ENCODE results near the gene SLC30A2.

The SLC30A2 gene

DNA sequence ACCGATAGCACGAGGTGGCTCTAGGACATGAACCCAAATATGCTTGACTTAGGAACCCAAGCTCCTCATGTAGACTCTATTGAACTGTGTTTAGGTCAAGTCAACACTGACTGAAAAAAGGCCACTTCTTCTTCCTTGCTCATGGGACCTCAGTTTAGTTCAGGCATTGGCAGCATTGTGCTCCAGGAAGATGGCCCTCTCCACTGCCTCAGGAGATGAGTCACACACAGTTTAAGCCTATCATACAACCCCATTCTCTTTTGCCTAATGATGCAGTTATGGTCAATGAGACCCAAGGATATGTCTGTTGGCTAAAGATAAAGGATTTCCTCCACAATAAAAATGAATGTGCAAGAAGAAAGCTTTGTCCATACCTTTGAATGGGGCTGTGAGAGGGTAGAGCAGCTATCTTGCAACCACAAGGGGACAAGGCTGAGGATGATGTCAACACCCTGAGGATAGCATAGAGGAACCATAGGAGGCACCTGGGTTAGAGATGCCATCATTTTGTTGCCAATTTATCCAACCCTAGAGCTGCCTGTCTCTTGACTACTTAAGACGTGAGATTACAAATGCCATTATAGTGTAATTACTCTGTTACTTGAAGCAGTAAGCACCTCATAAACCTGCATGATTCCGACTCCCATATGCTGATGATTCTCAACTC, 24.5 kb upstream of the SLC30A2 start:
- TF ChIP-seq, protein P1, sequence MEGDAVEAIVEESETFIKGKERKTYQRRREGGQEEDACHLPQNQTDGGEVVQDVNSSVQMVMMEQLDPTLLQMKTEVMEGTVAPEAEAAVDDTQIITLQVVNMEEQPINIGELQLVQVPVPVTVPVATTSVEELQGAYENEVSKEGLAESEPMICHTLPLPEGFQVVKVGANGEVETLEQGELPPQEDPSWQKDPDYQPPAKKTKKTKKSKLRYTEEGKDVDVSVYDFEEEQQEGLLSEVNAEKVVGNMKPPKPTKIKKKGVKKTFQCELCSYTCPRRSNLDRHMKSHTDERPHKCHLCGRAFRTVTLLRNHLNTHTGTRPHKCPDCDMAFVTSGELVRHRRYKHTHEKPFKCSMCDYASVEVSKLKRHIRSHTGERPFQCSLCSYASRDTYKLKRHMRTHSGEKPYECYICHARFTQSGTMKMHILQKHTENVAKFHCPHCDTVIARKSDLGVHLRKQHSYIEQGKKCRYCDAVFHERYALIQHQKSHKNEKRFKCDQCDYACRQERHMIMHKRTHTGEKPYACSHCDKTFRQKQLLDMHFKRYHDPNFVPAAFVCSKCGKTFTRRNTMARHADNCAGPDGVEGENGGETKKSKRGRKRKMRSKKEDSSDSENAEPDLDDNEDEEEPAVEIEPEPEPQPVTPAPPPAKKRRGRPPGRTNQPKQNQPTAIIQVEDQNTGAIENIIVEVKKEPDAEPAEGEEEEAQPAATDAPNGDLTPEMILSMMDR (conservative IDR thresholded peaks at IDR 0.05; ENCODE audit: low read depth, low read length): no peak
- DNase-seq (ENCODE audit: low read depth): no peak
- no peak overlapping the region for H3K4me3 ChIP-seq (ENCODE audit: low read depth, low read length)

DNA sequence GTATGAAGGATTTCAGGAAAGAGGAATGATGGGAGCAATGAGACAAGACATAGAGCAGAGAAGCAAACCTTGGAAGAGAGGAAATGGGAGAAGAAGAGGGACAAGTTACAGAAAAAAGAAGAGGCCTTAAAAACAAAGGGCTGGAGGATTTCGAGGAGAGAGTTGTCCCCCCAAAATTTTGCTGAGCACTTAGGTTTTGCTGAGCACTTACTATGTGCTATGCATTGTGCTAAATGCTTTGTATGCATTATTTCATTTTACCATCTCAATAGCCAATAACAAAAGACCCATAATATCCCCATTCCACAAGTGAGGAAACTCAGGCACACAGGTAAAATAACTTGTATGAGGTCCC, 24.0 kb upstream of the SLC30A2 start:
- DNase-seq (ENCODE audit: low read depth): no peak
- H3K4me3 ChIP-seq (ENCODE audit: low read depth, low read length): no peak overlapping the region
- TF ChIP-seq, protein P1 (conservative IDR thresholded peaks at IDR 0.05; ENCODE audit: low read depth, low read length): no peak

DNA sequence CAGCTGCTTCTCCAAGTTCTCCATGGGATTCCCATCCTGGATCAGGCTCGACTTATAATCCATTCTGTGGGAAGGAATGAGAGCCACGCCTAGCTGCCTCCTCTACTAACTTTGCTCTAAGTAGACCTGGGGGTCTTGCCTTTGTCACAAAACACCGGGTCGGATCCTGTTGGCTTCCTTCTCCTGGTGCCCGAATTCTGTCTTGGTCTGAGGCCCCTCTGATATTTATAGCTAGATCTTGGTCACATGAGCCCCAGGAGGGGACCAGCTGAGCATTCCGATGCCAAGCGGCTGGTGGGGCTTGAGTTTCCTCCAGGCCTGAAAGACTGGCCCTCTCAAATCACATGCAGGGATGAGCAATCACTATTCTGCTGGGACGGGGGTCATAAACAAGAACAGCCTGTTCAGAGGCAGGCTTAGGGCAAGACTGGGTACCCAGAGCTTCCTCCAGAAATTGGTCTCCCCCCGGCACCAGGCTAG, 21.6 kb upstream of the SLC30A2 start, which contains the start of gene TRIM63:
Gene TRIM63 (minus strand): TSS at position 199 of the 480 bp plus-strand sequence. CDS start 136 bp downstream, at position 63.
- no peak for DNase-seq (ENCODE audit: low read depth)
- no peak within 1 kb of the TSS for H3K4me3 ChIP-seq (ENCODE audit: low read depth, low read length)
- TF ChIP-seq, protein P1 (conservative IDR thresholded peaks at IDR 0.05; ENCODE audit: low read depth, low read length): no peak

DNA sequence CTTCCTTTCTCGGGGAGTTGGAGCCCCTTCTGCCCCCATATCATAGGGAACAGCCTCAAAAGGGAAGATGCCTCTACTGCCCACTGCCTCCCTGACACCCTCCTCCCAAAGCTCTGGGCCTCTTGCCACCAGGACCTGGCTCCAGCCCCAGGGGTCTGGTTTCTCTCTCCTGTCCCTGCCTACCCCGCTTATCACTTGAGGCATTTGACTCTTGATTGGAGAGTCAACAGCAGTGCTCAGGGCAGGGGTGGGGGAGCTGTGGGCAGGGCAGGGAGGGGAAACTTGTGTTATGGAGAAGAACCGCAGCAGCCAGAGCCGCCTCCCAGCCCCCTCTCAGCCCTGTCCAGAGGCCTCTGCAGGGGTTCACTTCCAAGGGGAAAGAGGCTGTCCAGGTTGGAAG, 20.9 kb upstream of the SLC30A2 start:
- DNase-seq (ENCODE audit: low read depth): no peak
- TF ChIP-seq, protein P1 (conservative IDR thresholded peaks at IDR 0.05; ENCODE audit: low read depth, low read length): no peak
- H3K4me3 ChIP-seq (ENCODE audit: low read depth, low read length): no peak overlapping the region

DNA sequence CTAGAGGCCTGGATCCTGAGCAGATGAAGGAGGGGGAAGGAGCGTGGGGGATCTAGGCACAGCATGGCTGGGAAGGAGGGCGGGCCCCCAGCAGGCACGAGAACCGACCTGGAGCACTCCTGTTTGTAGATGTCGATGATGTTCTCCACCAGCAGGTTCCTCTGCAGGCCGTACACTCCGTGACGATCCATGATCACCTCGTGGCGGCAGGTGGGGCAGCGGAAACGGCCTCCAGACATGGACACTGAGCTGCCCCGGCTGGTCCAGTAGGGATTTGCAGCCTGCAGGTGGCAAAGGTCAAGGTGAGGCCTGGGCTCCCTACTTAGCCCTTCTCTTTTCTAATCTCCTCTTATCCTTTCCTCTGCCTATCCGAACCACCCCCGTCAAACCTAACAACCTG, 20.2 kb upstream of the SLC30A2 start:
- DNase-seq (ENCODE audit: low read depth): no peak
- TF ChIP-seq, protein P1 (conservative IDR thresholded peaks at IDR 0.05; ENCODE audit: low read depth, low read length): no peak
- H3K4me3 ChIP-seq (ENCODE audit: low read depth, low read length): no peak overlapping the region

DNA sequence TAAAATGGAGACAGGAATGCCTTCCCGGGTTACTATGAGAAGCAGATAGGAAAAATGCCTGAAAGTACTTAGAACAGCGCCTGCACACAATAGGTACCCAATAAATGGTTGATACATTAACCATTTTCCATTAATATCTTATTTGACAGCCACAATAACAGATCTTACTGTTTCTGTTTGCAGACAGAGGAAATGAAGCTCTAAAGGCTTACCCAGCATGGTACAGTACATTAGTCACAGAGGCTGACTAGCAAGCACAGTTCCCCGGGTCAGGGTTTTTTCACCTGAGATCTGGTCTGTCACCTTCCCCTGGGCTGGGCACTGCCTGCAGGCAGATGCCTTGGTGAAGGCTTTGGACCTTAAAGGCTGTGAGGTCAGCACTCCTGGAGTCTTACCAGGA, 18.6 kb upstream of the SLC30A2 start:
- TF ChIP-seq, protein P1 (conservative IDR thresholded peaks at IDR 0.05; ENCODE audit: low read depth, low read length): no peak
- H3K4me3 ChIP-seq (ENCODE audit: low read depth, low read length): no peak overlapping the region
- DNase-seq (ENCODE audit: low read depth): no peak
